KOPT-K1 (cell line): Measurements from ENCODE around the gene KCNJ10.

Experiments
- H3K27ac ChIP-seq: fragments of 200-600 bp; sonication (generic); 2 replicates; pipeline ENCODE4 v1.5.1; 2016; ENCODE audit warnings: antibody characterized with exemption, mild to moderate bottlenecking, low read depth, low read length; ENCODE audit not compliant: poor library complexity, severe bottlenecking
- H3K36me3 ChIP-seq: fragments of 200-600 bp; sonication (generic); 2 replicates; pipeline ENCODE4 v1.5.1; 2017; ENCODE audit warnings: antibody characterized with exemption, mild to moderate bottlenecking, low read length, moderate library complexity; ENCODE audit not compliant: insufficient read depth
- H3K9me3 ChIP-seq: fragments of 200-600 bp; sonication (generic); 2 replicates; pipeline ENCODE4 v1.5.1; 2017; ENCODE audit warnings: antibody characterized with exemption, low read length, mild to moderate bottlenecking; ENCODE audit not compliant: insufficient read depth, poor library complexity, severe bottlenecking

KCNJ10 gene

DNA sequence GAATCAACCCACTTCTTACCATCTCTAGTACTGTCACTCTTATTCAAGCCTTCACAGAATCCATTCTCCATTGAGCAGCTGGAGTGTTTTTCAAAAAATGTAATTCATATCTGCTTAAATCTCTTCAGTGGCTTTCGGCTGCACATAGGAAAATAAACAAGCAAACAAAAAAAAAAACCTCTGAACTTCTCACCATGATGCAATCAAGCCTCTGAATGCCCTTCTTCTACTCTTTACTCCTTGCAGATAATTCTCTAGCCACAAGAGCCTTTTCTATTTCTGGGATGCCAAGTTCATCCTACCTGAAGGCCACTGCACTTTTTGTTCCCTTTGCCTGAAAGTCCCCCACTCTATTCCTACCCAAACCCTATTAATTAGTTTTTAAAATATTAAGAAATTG is 52.4 kb downstream of the KCNJ10 start:
- Histone ChIP-seq H3K27ac (no peak overlapping the region), H3K36me3 (no peaks in the 10 kb centered on the region)

DNA sequence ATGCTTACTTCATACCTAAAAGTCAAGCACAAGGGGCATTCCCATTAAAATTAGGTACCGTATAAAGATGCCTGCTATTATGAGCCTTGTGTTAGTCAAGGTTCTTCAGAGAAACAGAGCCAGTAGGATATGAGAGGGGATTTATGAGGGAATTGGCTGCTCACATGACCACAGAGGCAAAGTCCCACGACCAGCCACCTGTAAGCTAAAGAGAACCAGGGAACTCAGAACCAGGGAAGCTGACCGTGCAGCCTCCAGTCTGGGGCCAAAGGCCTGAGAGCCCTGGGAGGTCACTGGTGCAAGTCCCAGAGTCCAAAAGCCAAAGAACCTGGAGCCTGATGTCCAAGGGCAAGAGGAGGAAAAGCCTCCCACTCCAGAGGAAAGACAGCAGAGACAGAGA is 58.2 kb downstream of the KCNJ10 start:
- H3K36me3 ChIP-seq, result no peaks in the 10 kb centered on the region
- H3K9me3 ChIP-seq, result no peaks in the 10 kb centered on the region
- no peak overlapping the region for H3K27ac ChIP-seq

More for the DNA sequence above, 52.4 kb downstream of the KCNJ10 start:
- H3K9me3 ChIP-seq, result no peaks in the 10 kb centered on the region

DNA sequence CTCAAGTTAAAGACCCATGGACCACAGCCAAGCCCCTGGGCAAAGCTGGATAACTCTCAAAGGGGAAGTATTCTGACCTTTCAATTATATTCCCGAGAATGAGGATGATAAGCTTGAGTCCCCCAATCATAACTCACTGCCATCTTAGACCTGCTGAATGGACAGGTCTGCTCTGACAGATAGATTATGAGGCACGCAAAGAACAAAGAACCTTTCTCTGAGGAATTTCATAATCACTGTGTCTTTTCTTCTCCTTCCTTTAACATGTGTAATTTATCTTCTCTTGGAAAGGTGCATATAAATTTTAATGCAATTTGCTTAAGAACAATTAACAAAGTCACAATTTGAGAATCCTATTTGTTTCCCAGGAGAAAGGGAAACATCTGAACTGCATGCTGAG is 60.2 kb downstream of the KCNJ10 start:
- no peaks in the 10 kb centered on the region for H3K9me3 ChIP-seq
- H3K36me3 ChIP-seq, result no peaks in the 10 kb centered on the region
- H3K27ac ChIP-seq, result no peak overlapping the region

DNA sequence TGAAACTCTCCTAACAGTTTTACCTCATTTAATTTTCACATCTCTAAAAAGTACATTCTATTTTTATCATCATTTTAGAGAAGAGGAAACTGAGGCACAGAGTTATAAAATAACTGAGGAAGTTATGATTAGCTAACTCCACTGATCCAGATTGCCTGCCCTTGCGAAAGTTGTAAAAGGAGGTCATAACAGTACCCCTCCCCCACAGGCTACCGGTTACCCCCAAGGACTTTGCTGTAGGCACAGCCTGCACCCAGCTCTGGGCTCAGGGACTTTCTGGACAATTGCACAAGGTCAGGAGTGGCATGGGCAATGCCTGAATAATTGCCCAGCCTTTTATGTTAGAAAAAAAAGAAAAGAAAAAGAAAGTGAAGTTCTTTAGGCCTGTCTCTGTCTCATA is 60.9 kb downstream of the KCNJ10 start:
- no peaks in the 10 kb centered on the region for H3K9me3 ChIP-seq
- no peaks in the 10 kb centered on the region for H3K36me3 ChIP-seq
- H3K27ac ChIP-seq, result no peak overlapping the region

DNA sequence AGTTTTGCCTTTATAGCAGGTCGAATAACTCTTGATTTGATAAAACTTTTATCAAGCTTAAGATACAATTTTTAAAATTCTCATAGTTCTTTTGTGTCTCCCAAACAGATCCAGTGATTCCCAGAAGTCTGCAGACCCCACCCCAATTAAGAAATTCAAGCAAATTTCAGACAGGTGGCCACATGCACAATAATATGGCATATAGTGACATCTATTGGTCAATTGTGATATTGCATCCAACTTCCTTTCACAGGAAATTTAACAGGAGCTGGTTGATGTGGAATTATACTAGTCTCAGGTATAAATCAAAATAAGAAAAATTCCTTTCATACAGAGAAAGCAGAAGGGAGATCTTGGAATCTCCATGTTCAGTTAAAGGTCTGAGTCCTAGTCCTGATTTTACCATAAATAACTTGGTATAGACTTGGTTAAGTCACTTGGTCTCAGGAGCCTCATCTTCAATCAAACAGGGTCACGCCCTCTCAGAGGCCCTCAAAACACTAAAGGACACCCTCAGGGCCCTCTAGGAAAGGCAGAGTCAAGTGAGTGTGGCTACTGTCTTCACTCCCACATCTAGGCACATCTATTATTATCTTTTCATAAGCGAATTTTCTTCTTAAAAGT is 62.3 kb downstream of the KCNJ10 start:
- Histone ChIP-seq H3K36me3 (no peaks in the 10 kb centered on the region), H3K27ac (no peak overlapping the region), H3K9me3 (no peaks in the 10 kb centered on the region)

DNA sequence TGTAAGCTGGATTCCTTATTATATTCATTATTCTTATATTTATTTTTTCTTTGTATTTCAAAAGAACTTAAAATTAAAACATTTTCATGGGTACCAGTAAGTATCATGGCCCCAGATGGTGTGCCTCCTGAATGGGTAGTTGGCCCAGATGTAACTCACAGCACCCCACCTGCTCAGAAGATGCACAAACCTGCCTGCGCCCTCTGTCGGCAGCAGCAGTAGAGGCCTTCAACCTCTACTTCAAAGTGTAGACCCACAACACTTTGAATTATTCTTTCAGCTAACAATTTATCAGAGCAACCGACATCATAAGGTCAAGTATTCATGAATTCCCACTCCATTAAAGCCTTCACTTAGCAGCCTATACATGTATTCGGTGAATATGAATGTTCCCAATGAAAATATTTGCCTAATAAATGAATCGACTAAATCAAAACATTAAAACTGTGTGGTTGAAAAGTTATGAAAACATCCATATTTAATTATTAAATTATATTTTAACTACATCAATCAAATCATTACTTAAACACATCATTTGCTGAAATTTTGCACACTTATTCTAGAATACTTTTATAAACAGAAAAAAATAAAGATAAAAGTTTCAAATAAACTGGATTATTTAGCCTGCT is 63.5 kb downstream of the KCNJ10 start:
- H3K36me3 ChIP-seq, result no peaks in the 10 kb centered on the region
- no peaks in the 10 kb centered on the region for H3K9me3 ChIP-seq
- H3K27ac ChIP-seq, result no peak overlapping the region

DNA sequence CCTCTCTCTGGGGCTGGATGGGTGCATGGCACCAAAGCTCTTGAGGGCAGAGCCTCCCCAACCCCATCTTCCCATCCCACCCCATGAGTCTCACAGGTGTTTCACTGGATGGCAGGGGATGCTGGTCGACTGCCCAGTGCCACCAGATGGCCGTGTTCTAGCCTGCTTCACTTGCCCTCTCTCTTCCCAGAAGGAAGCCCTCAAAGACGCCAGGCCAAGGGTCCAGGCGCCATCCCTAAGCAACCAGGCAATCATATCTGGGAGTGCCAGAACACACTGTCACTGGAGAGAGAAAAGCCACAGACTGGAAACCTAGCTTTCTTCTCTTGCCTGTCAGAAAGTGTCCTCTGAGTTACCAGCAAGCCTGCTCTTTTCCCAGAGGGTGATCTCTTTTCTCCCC is 64.9 kb downstream of the KCNJ10 start:
- Histone ChIP-seq H3K27ac (no peak overlapping the region), H3K36me3 (no peaks in the 10 kb centered on the region), H3K9me3 (no peaks in the 10 kb centered on the region)

DNA sequence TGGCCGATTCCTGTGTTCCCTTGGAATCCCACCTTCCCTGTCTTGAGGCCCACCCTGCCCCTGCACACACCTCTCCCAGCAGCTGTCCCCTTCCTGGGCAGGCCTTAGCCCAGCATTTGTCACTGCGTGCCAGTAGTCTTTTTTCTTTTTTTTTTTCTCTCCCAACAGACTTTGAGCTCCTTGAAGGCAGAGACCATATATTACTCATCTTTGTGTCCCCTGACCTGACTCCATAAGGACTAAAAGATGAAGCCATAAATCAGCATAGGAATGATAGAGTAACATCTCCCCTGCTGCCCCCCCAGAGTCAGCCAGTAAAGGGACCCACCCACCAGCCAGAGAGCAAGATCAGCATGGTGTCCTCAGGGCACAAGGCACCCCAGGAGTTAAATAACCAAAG is 65.5 kb downstream of the KCNJ10 start:
- H3K36me3 ChIP-seq, result no peaks in the 10 kb centered on the region
- H3K27ac ChIP-seq, result no peak overlapping the region
- H3K9me3 ChIP-seq, result no peaks in the 10 kb centered on the region

DNA sequence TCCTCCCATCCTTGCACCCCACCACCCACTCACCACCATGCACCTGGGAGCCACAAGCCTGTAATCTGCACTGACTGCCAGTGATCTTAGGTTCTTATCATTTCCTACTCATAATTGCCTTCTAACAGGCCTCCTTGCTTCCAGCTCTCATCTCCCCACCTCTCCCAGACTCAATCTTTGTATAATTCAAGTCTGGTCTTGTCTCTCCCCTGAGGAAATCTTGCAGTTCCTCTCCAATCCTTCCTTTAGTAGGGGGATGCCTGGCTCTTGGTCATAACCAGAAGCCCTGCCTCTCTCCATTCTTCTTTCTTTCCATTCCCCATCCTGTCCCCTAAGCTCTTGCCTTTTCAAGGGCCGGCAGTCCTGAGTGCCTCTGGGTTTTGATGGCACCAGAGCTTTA is 66.0 kb downstream of the KCNJ10 start:
- Histone ChIP-seq H3K27ac (no peak overlapping the region), H3K36me3 (no peaks in the 10 kb centered on the region), H3K9me3 (no peaks in the 10 kb centered on the region)

DNA sequence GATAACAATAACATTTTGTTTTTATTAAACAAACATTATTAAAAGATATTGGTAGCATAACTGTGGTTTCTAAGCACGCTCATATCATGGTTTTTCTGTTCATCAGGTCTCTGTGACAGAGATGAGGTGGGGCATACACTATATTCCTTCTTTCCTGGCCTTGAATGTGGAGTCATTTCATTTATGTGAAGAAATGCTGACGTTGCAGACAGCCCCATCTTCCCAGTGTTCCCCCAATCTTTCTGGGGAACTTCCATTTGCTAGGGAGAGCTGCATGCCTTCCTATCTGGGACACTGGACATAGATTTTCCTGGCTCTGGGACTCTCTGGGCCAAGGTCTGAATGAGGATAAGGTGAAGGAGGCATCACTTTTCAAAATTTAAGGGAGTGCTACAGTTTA is 68.5 kb downstream of the KCNJ10 start:
- H3K36me3 ChIP-seq, result no peaks in the 10 kb centered on the region
- no peaks in the 10 kb centered on the region for H3K9me3 ChIP-seq
- no peak overlapping the region for H3K27ac ChIP-seq

DNA sequence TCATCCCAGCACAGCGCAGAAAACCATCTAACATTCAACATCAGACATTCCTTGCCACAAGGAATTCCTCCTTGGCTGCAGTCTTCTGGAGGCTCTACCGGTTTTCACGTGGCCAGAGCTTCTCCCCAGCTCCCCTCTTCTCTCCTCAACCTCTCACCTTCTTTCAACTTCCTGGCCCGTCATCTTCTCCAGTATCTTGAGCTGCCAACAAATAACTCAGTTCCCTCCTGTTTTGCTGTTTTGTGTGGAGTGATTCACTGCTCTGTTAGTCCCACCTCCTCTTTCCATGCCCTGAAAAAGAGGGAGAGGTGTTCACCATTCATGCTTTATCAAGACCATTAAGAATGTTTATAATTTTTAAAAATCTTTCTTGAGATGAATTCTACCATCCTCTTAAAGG is 70.8 kb downstream of the KCNJ10 start:
- Histone ChIP-seq H3K9me3 (no peaks in the 10 kb centered on the region), H3K27ac (no peak overlapping the region), H3K36me3 (no peaks in the 10 kb centered on the region)

DNA sequence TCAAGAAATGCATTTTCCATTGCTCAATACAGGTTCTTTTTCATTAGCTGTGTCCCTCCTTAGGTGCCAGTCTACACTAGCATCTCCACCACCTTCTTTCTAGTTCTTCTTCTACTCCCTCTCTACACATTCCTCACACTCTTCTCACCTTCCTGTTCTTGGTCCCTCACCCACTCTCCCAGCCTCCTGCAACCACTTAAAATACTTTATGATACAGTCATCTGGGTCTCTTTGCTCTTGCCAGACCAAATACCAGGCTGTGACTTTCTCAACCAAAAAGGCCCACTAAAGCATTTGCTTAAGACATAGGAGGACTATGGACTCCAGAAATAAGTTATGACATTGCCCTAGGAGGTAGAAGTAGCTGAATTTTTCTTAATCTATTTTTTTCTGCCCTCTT is 73.3 kb downstream of the KCNJ10 start:
- no peaks in the 10 kb centered on the region for H3K9me3 ChIP-seq
- H3K36me3 ChIP-seq, result no peaks in the 10 kb centered on the region
- no peak overlapping the region for H3K27ac ChIP-seq

DNA sequence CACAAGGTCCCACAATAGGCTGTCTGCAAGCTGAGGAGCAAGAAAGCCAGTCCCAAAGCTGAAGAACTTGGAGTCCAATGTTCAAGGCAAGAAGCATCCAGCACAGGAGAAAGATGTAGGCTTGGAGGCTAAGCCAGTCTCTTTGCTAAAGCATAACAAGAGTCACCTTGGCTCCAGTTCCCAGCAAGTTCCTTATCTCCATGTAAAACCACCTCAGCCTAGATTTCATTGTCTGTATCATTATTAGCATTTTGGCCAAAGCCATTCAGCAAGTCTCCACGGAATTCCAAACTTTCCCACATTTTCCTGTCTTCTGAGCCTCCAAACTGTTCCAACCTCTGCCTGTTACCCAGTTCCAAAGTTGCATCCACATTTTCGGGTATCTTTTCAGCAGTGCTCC is 75.1 kb downstream of the KCNJ10 start:
- no peaks in the 10 kb centered on the region for H3K9me3 ChIP-seq
- no peaks in the 10 kb centered on the region for H3K36me3 ChIP-seq
- H3K27ac ChIP-seq, result no peak overlapping the region

DNA sequence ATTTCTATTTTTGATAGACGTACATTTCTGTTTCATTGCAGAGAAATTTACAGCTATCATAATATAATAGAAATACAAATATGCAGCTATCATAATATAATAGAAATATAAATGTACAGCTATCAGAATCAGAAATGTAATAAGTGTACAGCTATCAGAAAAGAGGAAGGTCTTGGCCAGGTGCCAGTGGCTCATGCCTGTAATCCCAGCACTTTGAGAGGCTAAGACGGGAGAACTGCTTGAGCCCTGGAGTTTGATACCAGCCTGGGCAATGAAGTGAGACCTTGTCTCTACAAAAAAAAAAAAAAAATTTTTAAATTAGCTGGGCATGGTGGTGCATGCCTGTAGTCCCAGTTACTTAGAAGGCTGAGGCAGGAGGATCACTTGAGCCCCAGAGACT is 76.0 kb downstream of the KCNJ10 start:
- no peaks in the 10 kb centered on the region for H3K9me3 ChIP-seq
- H3K36me3 ChIP-seq, result no peaks in the 10 kb centered on the region
- H3K27ac ChIP-seq, result no peak overlapping the region

DNA sequence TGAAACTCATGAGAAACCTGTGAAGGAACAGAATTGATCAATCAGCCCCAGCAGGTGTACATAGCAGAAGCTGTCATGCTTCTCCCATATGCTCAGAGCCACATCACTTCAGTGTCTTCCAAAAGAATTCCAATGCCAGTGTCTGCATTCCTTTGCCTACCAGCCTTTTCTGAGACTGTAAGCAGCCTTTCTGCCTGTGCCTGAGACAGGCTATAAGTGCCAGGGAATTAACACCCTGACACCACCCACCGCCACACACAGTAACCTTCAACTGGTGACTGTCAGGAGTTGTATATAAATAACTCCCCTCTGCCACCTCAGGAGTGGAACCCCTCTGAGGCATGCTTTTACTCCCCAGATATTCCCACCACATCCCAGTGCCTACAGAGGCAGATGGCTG is 77.8 kb downstream of the KCNJ10 start:
- Histone ChIP-seq H3K36me3 (no peaks in the 10 kb centered on the region), H3K9me3 (no peaks in the 10 kb centered on the region), H3K27ac (no peak overlapping the region)

DNA sequence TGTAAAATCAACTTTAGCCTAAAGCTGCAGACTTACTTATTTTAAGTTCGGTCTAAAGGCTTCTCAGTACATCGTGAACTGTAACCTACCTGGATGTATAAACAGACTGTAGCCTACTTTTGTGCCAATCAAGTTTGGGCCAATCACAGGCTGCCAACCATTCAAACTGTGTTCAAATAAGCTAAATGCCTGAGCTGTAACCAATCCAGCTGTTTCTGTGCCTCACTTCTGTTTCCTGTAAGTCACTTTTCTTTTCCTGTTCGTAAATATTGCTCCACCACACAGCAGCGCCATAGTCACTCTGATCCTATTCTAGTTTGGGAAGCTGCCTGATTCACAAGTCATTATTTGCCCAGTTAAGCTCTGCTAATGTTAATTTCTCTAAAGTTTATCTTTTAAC is 78.4 kb downstream of the KCNJ10 start:
- Histone ChIP-seq H3K36me3 (no peaks in the 10 kb centered on the region), H3K27ac (no peak overlapping the region), H3K9me3 (no peaks in the 10 kb centered on the region)
